PFSK-1 (cell line): Measurements from ENCODE around the gene RARA.

Experiments
- FOXP2 ChIP-seq: optimal IDR thresholded peaks from 2 replicates; pipeline ENCODE3; 2011; ENCODE audit warnings: borderline replicate concordance, control low read depth, inconsistent platforms; ENCODE audit not compliant: insufficient read depth; ENCODE audit errors: extremely low read length, extremely low read depth
- POLR2AphosphoS5 ChIP-seq: IDR thresholded peaks from 2 replicates; pipeline ENCODE4 v1.6.1; 2012; ENCODE audit warnings: low read depth, mild to moderate bottlenecking, control low read depth, low read length, moderate library complexity
- SIN3A ChIP-seq: IDR thresholded peaks from 2 replicates; pipeline ENCODE4 v1.6.1; 2012; ENCODE audit warnings: mild to moderate bottlenecking, low read length, moderate library complexity, borderline replicate concordance; ENCODE audit not compliant: insufficient read depth
- TAF1 ChIP-seq: IDR thresholded peaks from 2 replicates; pipeline ENCODE4 v1.6.1; 2012; ENCODE audit warnings: low read length, control low read depth, borderline replicate concordance; ENCODE audit not compliant: insufficient read depth
- TF ChIP-seq, protein P1 (sequence below), 2 experiments: IDR thresholded peaks; 2 replicates each; pipeline versions ENCODE4 v1.6.1 to v1.8.0; 2011 to 2012; ENCODE audit warnings: low read depth in 2 of 2, low read length in 2 of 2, control low read depth in 1 of 2, inconsistent platforms in 1 of 2, mild to moderate bottlenecking in 1 of 2, moderate library complexity in 1 of 2; ENCODE audit not compliant: insufficient read depth in 1 of 2

Gene RARA

DNA sequence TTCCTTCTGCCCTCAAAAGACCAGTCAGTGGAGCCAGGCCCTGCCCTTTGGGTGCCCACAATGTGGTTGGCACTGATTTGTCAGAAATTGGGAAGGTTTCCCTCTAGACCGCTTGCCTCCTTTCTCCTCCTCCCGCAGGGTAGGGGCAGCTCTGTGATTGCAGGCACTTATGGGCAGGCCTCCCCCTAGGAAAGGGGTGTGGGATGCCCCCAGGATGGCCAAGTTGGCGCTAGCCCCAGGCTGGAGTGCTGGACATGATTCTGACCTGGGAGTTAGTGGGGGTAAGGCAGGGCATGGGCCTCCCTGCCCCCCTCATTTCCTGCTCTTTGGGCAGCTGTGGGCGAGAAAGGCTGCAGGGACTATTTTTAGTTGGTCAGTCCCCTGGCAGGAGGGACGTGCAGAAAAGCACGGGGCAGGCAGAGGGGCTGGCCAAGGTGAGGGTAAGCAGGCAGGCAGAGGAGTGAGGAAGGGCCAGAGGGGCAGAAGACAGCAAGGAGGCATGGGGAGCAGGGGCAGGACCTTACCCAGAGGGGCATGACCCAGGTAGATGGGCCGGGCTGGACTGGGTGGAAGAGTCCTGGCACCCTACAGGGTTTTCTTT, 3.3 kb downstream of the RARA start:
- TF ChIP-seq SIN3A, result no peak
- no peak for TF ChIP-seq TAF1
- TF ChIP-seq POLR2AphosphoS5, result no peak
- TF ChIP-seq, protein P1, sequence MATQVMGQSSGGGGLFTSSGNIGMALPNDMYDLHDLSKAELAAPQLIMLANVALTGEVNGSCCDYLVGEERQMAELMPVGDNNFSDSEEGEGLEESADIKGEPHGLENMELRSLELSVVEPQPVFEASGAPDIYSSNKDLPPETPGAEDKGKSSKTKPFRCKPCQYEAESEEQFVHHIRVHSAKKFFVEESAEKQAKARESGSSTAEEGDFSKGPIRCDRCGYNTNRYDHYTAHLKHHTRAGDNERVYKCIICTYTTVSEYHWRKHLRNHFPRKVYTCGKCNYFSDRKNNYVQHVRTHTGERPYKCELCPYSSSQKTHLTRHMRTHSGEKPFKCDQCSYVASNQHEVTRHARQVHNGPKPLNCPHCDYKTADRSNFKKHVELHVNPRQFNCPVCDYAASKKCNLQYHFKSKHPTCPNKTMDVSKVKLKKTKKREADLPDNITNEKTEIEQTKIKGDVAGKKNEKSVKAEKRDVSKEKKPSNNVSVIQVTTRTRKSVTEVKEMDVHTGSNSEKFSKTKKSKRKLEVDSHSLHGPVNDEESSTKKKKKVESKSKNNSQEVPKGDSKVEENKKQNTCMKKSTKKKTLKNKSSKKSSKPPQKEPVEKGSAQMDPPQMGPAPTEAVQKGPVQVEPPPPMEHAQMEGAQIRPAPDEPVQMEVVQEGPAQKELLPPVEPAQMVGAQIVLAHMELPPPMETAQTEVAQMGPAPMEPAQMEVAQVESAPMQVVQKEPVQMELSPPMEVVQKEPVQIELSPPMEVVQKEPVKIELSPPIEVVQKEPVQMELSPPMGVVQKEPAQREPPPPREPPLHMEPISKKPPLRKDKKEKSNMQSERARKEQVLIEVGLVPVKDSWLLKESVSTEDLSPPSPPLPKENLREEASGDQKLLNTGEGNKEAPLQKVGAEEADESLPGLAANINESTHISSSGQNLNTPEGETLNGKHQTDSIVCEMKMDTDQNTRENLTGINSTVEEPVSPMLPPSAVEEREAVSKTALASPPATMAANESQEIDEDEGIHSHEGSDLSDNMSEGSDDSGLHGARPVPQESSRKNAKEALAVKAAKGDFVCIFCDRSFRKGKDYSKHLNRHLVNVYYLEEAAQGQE (IDR thresholded peaks at IDR 0.05; ENCODE audit: insufficient read depth in 1 of 2, low read depth in 2 of 2, low read length in 2 of 2), result no peak
- TF ChIP-seq FOXP2, result no peak

DNA sequence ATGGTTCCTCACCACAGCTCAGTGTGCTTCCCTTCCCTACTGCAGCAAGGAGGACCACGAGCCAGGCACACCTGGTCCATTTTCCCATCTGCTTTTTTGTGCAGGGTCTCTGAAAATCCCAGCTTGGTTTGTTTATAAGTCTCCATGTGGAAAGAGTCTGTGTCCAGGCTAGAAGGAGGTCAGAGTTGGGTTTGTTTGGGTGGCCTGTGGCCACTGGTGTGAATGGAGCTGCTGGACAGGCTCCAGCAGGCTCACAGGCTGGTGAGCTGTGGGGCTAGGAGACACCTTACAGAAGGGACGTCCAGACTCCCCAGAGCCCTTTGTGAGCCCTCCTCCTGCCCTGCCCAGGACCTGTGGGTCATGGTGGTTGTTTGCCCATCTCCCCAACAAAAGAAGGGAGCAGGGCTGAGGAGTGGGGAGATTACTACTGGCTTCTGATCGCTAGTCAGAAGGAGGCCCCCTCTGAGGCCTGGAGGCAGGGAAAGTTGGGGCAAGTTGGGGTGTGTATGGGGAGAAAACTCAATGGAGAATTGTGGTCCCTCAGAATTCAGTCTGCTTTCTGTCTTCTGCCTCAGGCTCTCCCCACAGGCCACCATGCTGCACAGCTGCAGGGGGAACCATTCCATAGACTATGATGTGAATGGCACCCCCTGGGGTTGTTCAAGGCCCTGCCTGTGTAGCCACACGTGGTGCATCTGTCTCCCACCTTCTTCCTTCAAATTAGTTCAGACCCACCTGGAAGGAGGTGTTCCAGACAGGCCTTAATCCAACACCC, 4.1 kb downstream of the RARA start:
- TF ChIP-seq SIN3A, result no peak
- TF ChIP-seq, protein P1 (IDR thresholded peaks at IDR 0.05; ENCODE audit: insufficient read depth in 1 of 2, low read depth in 2 of 2, low read length in 2 of 2), result no peak
- TF ChIP-seq POLR2AphosphoS5, result no peak
- no peak for TF ChIP-seq FOXP2
- no peak for TF ChIP-seq TAF1

DNA sequence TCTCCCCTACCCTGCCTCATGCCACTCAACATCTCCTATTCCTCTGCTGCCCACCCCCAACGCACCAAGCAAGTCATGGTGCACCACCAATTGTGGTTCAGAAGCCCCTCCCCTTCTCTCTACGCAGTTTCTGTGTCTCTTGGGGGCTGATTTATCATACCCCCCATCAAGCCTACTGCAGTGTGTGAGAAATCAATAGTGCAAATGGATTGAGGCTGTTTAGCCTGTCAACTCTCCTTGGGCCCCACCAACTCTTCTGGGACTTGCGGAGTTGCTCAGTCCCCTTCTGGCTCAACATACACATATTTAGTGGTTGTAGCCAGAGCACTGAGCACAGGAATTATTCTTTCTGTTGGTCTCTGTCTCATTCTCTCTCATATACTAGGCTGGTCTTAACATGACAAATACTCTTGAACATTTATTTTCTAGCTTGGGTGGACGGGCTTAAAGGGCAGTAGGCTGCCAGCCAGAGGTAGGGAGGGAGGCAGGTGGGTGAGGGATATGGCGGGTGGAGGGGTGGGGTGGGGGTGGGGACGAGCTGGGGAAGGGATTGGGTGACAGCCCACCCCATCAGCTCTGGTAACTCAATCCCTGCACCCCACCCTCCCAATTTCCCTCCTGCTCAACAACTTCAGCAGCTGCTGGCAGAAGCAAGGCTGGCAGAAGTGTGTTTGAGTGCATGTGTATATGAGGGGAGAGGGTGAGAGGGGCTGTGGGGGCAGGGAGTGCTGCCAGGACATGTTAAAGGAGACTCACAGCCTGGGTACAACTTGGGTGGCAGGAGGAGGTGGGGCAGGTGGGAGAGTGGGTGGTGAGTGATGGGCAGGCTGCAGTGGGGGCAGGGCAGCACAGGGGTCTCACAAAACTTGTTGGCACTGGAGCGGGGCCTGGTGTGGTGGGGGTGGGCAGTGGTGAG, 4.9 kb downstream of the RARA start:
- TF ChIP-seq POLR2AphosphoS5 (no peak), SIN3A (no peak), TAF1 (no peak), FOXP2 (no peak)
- TF ChIP-seq, protein P1 (IDR thresholded peaks at IDR 0.05; ENCODE audit: insufficient read depth in 1 of 2, low read depth in 2 of 2, low read length in 2 of 2), result no peak

DNA sequence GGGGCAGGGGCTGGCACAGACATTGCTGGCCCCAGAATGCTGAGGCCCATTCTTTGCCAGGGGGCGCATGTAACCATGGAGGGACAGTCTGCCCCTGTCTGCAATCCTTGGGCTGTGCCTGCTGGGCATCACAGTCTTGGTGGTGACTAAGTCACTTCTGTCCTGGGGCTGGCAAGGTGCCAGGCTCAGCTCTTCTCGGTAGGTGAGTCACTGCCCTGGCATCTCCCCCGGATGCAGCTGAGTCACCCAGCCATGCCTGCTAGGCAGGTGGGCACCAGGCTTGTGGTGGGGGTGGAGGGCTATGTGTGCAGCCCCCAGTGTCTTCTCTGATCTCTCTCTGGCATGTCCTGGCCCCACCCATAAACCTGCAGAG, 5.6 kb downstream of the RARA start:
- no peak for TF ChIP-seq POLR2AphosphoS5
- peak; percentile 47 for TF ChIP-seq FOXP2

DNA sequence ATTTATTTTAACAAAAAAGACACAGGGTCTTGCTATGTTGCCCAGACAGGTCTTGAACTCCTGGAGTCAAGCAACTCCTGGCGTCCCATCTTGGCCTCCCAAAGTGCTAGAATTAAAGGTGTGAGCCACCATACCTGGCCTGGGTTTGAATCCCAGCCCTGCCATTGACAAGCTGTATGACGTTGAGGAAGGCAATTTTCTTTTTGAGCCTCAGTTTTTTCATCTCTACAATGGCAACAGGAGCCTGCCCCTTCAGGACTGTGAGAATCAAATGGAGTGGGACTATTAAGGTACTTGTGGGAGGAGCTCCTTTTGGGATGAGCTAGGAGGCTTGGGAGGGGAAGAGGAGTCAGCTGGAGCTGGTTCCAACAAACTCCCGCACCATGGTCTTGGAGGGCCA, 6.2 kb downstream of the RARA start:
- TF ChIP-seq FOXP2, result no peak
- no peak for TF ChIP-seq SIN3A
- TF ChIP-seq TAF1, result no peak
- TF ChIP-seq, protein P1 (IDR thresholded peaks at IDR 0.05; ENCODE audit: insufficient read depth in 1 of 2, low read depth in 2 of 2, low read length in 2 of 2), result no peak
- no peak for TF ChIP-seq POLR2AphosphoS5
